H9 (cell line): ENCODE results near the gene HS6ST3. TPM values are rescaled to one million over a fixed set of nuclear protein-coding genes. Genes with fewer than 3 reads are reported as not detected.

Experiments used
- DNase-seq: peaks from one replicate; pipeline ENCODE4 v3.0.0-alpha.2; 2017
- H2AFZ ChIP-seq: one replicate; pipeline ENCODE4 v1.6.1; 2013; ENCODE audit warnings: mild to moderate bottlenecking, low read length, control low read depth, moderate library complexity
- H2AK5ac ChIP-seq: 2 replicates; pipeline ENCODE4 v1.6.1; 2013; ENCODE audit warnings: low read length, control low read depth, mixed read lengths; ENCODE audit not compliant: insufficient read length
- H2BK120ac ChIP-seq: one replicate; pipeline ENCODE4 v1.6.1; 2013; ENCODE audit warnings: low read depth, mild to moderate bottlenecking, low read length, control low read depth, inconsistent platforms; ENCODE audit not compliant: poor library complexity, severe bottlenecking
- H2BK12ac ChIP-seq: 2 replicates; pipeline ENCODE4 v1.6.1; 2013; ENCODE audit warnings: low read length, control low read depth, mixed read lengths, low read depth; ENCODE audit not compliant: insufficient read length
- H2BK15ac ChIP-seq: 2 replicates; pipeline ENCODE4 v1.6.1; 2013; ENCODE audit warnings: low read depth, low read length, control low read depth
- H2BK20ac ChIP-seq: one replicate; pipeline ENCODE4 v1.6.1; 2013; ENCODE audit warnings: low read depth, mild to moderate bottlenecking, low read length, control low read depth, inconsistent platforms; ENCODE audit not compliant: poor library complexity, severe bottlenecking
- H2BK5ac ChIP-seq: 2 replicates; pipeline ENCODE4 v1.6.1; 2013; ENCODE audit warnings: low read length, control low read depth, mixed read lengths; ENCODE audit not compliant: insufficient read length
- H3K14ac ChIP-seq: 2 replicates; pipeline ENCODE4 v1.6.1; 2013; ENCODE audit warnings: low read length, control low read depth; ENCODE audit not compliant: insufficient read depth
- H3K18ac ChIP-seq: 2 replicates; pipeline ENCODE4 v1.6.1; 2013; ENCODE audit warnings: low read depth, mild to moderate bottlenecking, mixed read lengths, low read length, control low read depth; ENCODE audit not compliant: insufficient read length
- H3K23ac ChIP-seq: 2 replicates; pipeline ENCODE4 v1.6.1; 2013; ENCODE audit warnings: low read length, control low read depth, mixed read lengths, low read depth; ENCODE audit not compliant: insufficient read length
- H3K23me2 ChIP-seq: 2 replicates; pipeline ENCODE4 v1.6.1; 2013; ENCODE audit warnings: low read depth, mild to moderate bottlenecking, mixed read lengths, low read length, control low read depth; ENCODE audit not compliant: insufficient read length, poor library complexity, severe bottlenecking
- H3K27ac ChIP-seq: 2 replicates; pipeline ENCODE4 v1.5.1; 2013; ENCODE audit warnings: low read length, control low read depth, mixed read lengths, low read depth; ENCODE audit not compliant: insufficient read length
- H3K27me3 ChIP-seq: 2 replicates; pipeline ENCODE4 v1.6.1; 2013; ENCODE audit warnings: low read length, control low read depth, inconsistent platforms; ENCODE audit not compliant: insufficient read depth
- H3K4ac ChIP-seq: 2 replicates; pipeline ENCODE4 v1.6.1; 2013; ENCODE audit warnings: low read depth, mild to moderate bottlenecking, control low read depth, inconsistent platforms, low read length, moderate library complexity
- H3K4me1 ChIP-seq: 2 replicates; pipeline ENCODE4 v1.6.1; 2013; ENCODE audit warnings: low read length, control low read depth, inconsistent platforms; ENCODE audit not compliant: insufficient read depth
- H3K4me2 ChIP-seq: 2 replicates; pipeline ENCODE4 v1.6.1; 2013; ENCODE audit warnings: low read length, control low read depth, mixed read lengths; ENCODE audit not compliant: insufficient read length, insufficient read depth
- H3K56ac ChIP-seq: 2 replicates; pipeline ENCODE4 v1.6.1; 2013; ENCODE audit warnings: low read depth, mild to moderate bottlenecking, mixed read lengths, low read length, control low read depth; ENCODE audit not compliant: insufficient read length
- H3K79me1 ChIP-seq: 2 replicates; pipeline ENCODE4 v1.6.1; 2013; ENCODE audit warnings: low read depth, mild to moderate bottlenecking, moderate library complexity, low read length, control low read depth, inconsistent platforms; ENCODE audit not compliant: insufficient read depth, poor library complexity, severe bottlenecking
- H3K79me2 ChIP-seq: 2 replicates; pipeline ENCODE4 v1.6.1; 2013; ENCODE audit warnings: low read length, control low read depth, inconsistent platforms; ENCODE audit not compliant: insufficient read depth
- H3K9ac ChIP-seq: 2 replicates; pipeline ENCODE4 v1.6.1; 2013; ENCODE audit warnings: low read length, control low read depth, mixed read lengths; ENCODE audit not compliant: insufficient read length; ENCODE audit errors: extremely low read depth
- H3K9me3 ChIP-seq: one replicate; pipeline ENCODE4 v1.6.1; 2013; ENCODE audit warnings: low read depth, low read length, inconsistent platforms; ENCODE audit not compliant: control insufficient read depth
- H3T11ph ChIP-seq: one replicate; pipeline ENCODE4 v1.6.1; 2013; ENCODE audit warnings: mild to moderate bottlenecking, low read length, control low read depth, inconsistent platforms
- H4K20me1 ChIP-seq: one replicate; pipeline ENCODE4 v1.6.1; 2013; ENCODE audit not compliant: control insufficient read depth, insufficient read length, insufficient read depth
- H4K5ac ChIP-seq: 2 replicates; pipeline ENCODE4 v1.6.1; 2013; ENCODE audit warnings: low read depth, mild to moderate bottlenecking, mixed read lengths, low read length, control low read depth; ENCODE audit not compliant: insufficient read length
- H4K8ac ChIP-seq: replicated peaks from 2 replicates; pipeline ENCODE4 v1.6.1; 2013; ENCODE audit warnings: low read length, control low read depth, mixed read lengths, low read depth; ENCODE audit not compliant: insufficient read length
- H4K91ac ChIP-seq: 2 replicates; pipeline ENCODE4 v1.6.1; 2013; ENCODE audit warnings: low read depth, mild to moderate bottlenecking, moderate library complexity, mixed read lengths, low read length, control low read depth; ENCODE audit not compliant: insufficient read length
- H3K27ac Mint-ChIP-seq, 3 experiments: 2 replicates in 2 of 3; 3 replicates in 1 of 3; pipeline ENCODE4 v1.8.0; 2020 to 2021; ENCODE audit warnings: mixed read lengths in 3 of 3, mild to moderate bottlenecking in 1 of 3, moderate library complexity in 1 of 3
- H3K27me3 Mint-ChIP-seq: 2 replicates; pipeline ENCODE4 v1.8.0; 2021; ENCODE audit warnings: low read depth, mild to moderate bottlenecking, moderate library complexity, mixed read lengths
- H3K36me3 Mint-ChIP-seq, 3 experiments: 2 replicates in 2 of 3; 3 replicates in 1 of 3; pipeline ENCODE4 v1.8.0; 2020 to 2021; ENCODE audit warnings: low read depth in 3 of 3, mixed read lengths in 3 of 3; ENCODE audit not compliant: insufficient read depth in 1 of 3
- H3K4me1 Mint-ChIP-seq, 2 experiments: 2 replicates each; pipeline ENCODE4 v1.8.0; 2020; ENCODE audit warnings: mixed read lengths in 2 of 2
- H3K4me3 Mint-ChIP-seq, 2 experiments: 2 replicates in 1 of 2; 3 replicates in 1 of 2; pipeline ENCODE4 v1.8.0; 2020 to 2021; ENCODE audit warnings: mild to moderate bottlenecking in 2 of 2, mixed read lengths in 2 of 2, moderate library complexity in 1 of 2
- H3K9me3 Mint-ChIP-seq, 2 experiments: 2 replicates in 1 of 2; 3 replicates in 1 of 2; pipeline ENCODE4 v1.8.0; 2020; ENCODE audit warnings: mild to moderate bottlenecking in 2 of 2, mixed read lengths in 2 of 2, moderate library complexity in 1 of 2
- WGBS: extraction: QIAGEN DNeasy Blood & Tissue Kit; methylation state at CpG from one replicate; pipeline ENCODE4 v1.1.7; 2013; ENCODE audit warnings: missing lambda C conversion rate, low lambda C conversion rate, mixed read lengths; ENCODE audit not compliant: insufficient read length; ENCODE audit errors: extremely low coverage; 5-methylcytosine and 5-hydroxymethylcytosine counted together
- total RNA-seq: library from RNA; stranded (reverse); gene quantifications from 2 replicates; pipeline ENCODE4 v1.2.1, GENCODE V29; 2021
- TF ChIP-seq, protein P1 (sequence below): fragments of 200-600 bp; sonication (generic); conservative IDR thresholded peaks from 3 replicates; pipeline ENCODE4 v1.8.0; 2021; ENCODE audit warnings: antibody characterized with exemption, mild to moderate bottlenecking

HS6ST3 gene
- total RNA-seq, 1 experiment from 2014 or later, result 0.44 TPM

DNA sequence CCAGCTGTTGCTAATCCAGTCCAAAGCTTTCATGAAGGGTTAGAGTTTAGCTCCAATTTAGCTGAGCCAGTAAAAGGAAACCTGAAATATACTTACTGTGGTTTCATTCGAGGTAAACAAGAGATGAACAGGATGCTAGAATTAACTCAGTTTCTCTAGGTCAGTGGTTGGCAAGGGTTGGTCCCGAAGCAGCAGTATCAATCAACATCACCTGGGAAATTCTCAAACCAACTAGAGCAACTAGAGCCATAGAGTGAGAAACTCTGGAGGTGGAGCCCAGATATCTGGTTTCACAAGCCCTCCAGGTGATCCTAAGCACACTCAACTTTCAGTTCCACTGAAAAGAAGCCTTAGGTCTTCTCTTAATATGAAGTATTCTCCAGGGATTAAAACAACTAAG is 527.6 kb downstream of the HS6ST3 start:
- Histone ChIP-seq H3K4me2 (no peak overlapping the region), H3K18ac (no peak overlapping the region), H3K27ac (no peak overlapping the region), H2BK15ac (no peak overlapping the region), H4K8ac (no peak overlapping the region), H4K91ac (no peak overlapping the region), H2AK5ac (no peak overlapping the region), H3K56ac (no peak overlapping the region), H3K23me2 (no peaks in the 10 kb centered on the region), H3K27me3 (no peaks in the 10 kb centered on the region), H2BK20ac (no peak overlapping the region), H2BK12ac (no peak overlapping the region), H3K79me2 (no peaks in the 10 kb centered on the region), H2BK120ac (no peak overlapping the region), H4K5ac (no peak overlapping the region), H2AFZ (no peak overlapping the region), H3K23ac (no peak overlapping the region), H3T11ph (no peak overlapping the region), H3K9ac (no peak overlapping the region), H3K14ac (no peak overlapping the region), H3K79me1 (no peaks in the 10 kb centered on the region), H3K4ac (no peak overlapping the region), H2BK5ac (no peak overlapping the region), H3K9me3 (no peaks in the 10 kb centered on the region), H4K20me1 (no peaks in the 10 kb centered on the region), H3K4me1 (no peaks in the 10 kb centered on the region)
- H3K9me3 Mint-ChIP-seq, result no peaks in the 10 kb centered on the region; a peak in 1 of 5 replicates
- no peak for DNase-seq
- TF ChIP-seq, protein P1, sequence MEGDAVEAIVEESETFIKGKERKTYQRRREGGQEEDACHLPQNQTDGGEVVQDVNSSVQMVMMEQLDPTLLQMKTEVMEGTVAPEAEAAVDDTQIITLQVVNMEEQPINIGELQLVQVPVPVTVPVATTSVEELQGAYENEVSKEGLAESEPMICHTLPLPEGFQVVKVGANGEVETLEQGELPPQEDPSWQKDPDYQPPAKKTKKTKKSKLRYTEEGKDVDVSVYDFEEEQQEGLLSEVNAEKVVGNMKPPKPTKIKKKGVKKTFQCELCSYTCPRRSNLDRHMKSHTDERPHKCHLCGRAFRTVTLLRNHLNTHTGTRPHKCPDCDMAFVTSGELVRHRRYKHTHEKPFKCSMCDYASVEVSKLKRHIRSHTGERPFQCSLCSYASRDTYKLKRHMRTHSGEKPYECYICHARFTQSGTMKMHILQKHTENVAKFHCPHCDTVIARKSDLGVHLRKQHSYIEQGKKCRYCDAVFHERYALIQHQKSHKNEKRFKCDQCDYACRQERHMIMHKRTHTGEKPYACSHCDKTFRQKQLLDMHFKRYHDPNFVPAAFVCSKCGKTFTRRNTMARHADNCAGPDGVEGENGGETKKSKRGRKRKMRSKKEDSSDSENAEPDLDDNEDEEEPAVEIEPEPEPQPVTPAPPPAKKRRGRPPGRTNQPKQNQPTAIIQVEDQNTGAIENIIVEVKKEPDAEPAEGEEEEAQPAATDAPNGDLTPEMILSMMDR, result no peak
- no CpG with 5 or more reads among the region's 2 CpGs for WGBS
- no peaks in the 10 kb centered on the region for H3K4me1 Mint-ChIP-seq
- no peak overlapping the region for H3K27ac Mint-ChIP-seq
- no peaks in the 10 kb centered on the region for H3K27me3 Mint-ChIP-seq
- H3K36me3 Mint-ChIP-seq, result no peaks in the 10 kb centered on the region
- H3K4me3 Mint-ChIP-seq, result no peak overlapping the region
